Hepatocyte (in vitro differentiated cells): ENCODE data around the gene PDLIM7. TPM values are rescaled to one million over a fixed set of nuclear protein-coding genes. Genes with fewer than 3 reads are reported as not detected.

Experiments
- DNase-seq: peaks from one replicate; pipeline ENCODE4 v3.0.0-alpha.2; 2016; ENCODE audit warnings: low spot score
- H2AFZ ChIP-seq: fragments of 200-600 bp; sonication (generic); 2 replicates; pipeline ENCODE4 v1.6.0; 2016; ENCODE audit warnings: antibody characterized with exemption, mild to moderate bottlenecking
- H3K27ac ChIP-seq: fragments of 200-600 bp; sonication (generic); 2 replicates; pipeline ENCODE4 v1.5.1; 2016; ENCODE audit warnings: mild to moderate bottlenecking
- H3K27me3 ChIP-seq: fragments of 200-600 bp; sonication (generic); 2 replicates; pipeline ENCODE4 v1.6.1; 2016
- H3K36me3 ChIP-seq: fragments of 200-600 bp; sonication (generic); replicated peaks from 2 replicates; pipeline ENCODE4 v1.5.1; 2016; ENCODE audit warnings: low read depth; ENCODE audit not compliant: insufficient read depth
- H3K4me1 ChIP-seq: fragments of 200-600 bp; sonication (generic); 2 replicates; pipeline ENCODE4 v1.5.1; 2016; ENCODE audit warnings: mild to moderate bottlenecking, moderate library complexity; ENCODE audit not compliant: insufficient read depth
- H3K4me2 ChIP-seq: fragments of 200-600 bp; sonication (generic); 2 replicates; pipeline ENCODE4 v1.6.0; 2016
- H3K4me3 ChIP-seq: fragments of 200-600 bp; sonication (generic); 2 replicates; pipeline ENCODE4 v1.5.1; 2016; ENCODE audit warnings: mild to moderate bottlenecking
- H3K79me2 ChIP-seq: fragments of 200-600 bp; sonication (generic); 2 replicates; pipeline ENCODE4 v1.6.0; 2017; ENCODE audit warnings: mild to moderate bottlenecking
- H3K9me2 ChIP-seq: fragments of 200-600 bp; sonication (generic); replicated peaks from 2 replicates; pipeline ENCODE4 v1.6.0; 2017; ENCODE audit warnings: mild to moderate bottlenecking; ENCODE audit not compliant: insufficient read depth
- H3K9me3 ChIP-seq: fragments of 200-600 bp; sonication (generic); 2 replicates; pipeline ENCODE4 v1.5.1; 2016; ENCODE audit warnings: low read depth, mild to moderate bottlenecking
- H4K20me1 ChIP-seq: fragments of 200-600 bp; sonication (generic); 2 replicates; pipeline ENCODE4 v1.6.0; 2016; ENCODE audit warnings: mild to moderate bottlenecking; ENCODE audit not compliant: insufficient read depth, poor library complexity, severe bottlenecking
- CTCF ChIP-seq: fragments of 200-600 bp; sonication (generic); IDR thresholded peaks from 2 replicates; pipeline ENCODE4 v1.5.1; 2016; ENCODE audit warnings: antibody characterized with exemption, mild to moderate bottlenecking; ENCODE audit not compliant: poor library complexity
- EZH2 ChIP-seq: fragments of 200-600 bp; sonication (generic); IDR thresholded peaks from 2 replicates; pipeline ENCODE4 v1.6.1; 2016; ENCODE audit warnings: antibody characterized with exemption, mild to moderate bottlenecking, borderline replicate concordance
- EZH2phosphoT487 ChIP-seq: fragments of 200-600 bp; sonication (generic); IDR thresholded peaks from one replicate; pipeline ENCODE4 v1.6.1; 2018; ENCODE audit warnings: antibody characterized with exemption, mild to moderate bottlenecking, low read depth, moderate library complexity; ENCODE audit not compliant: unreplicated experiment, severe bottlenecking
- WGBS: methylation state at CpG from one replicate; pipeline ENCODE4 v1.1.6; 2016; ENCODE audit warnings: low lambda C conversion rate; ENCODE audit errors: missing lambda C conversion rate; 5-methylcytosine and 5-hydroxymethylcytosine counted together
- polyA plus RNA-seq: library from polyadenylated mRNA; unstranded; fragments of >200 nt; fragmentation: Nextera tagmentation; extraction: Ambion mirVana; gene quantifications from 2 replicates; pipeline ENCODE4 v1.2.1, GENCODE V29; 2016
- total RNA-seq: library from RNA; depleted of rRNA; stranded (reverse); fragments of >200 nt; gene quantifications from 2 replicates; pipeline ENCODE4 v1.2.3, GENCODE V29; 2014

Gene PDLIM7
- total and polyA plus RNA-seq, 2 experiments from 2014 or later = 57.1 to 143 TPM

- Histone ChIP-seq H3K27ac (peak overlapping the region; percentile 37), H4K20me1 (peaks cover 17% of the 10 kb centered on the region), H3K36me3 (no peaks in the 10 kb centered on the region), H3K9me2 (no peaks in the 10 kb centered on the region), H3K79me2 (no peaks in the 10 kb centered on the region), H3K9me3 (no peaks in the 10 kb centered on the region), H3K4me2 (peak overlapping the region; percentile 52), H3K27me3 (no peaks in the 10 kb centered on the region), H2AFZ (no peak overlapping the region), H3K4me3 (no peak overlapping the region), H3K4me1 (peaks cover 16% of the 10 kb centered on the region)
- 44% methylated on average over 12 of the region's 12 CpGs for WGBS
- DNase-seq = no peak
- TF ChIP-seq EZH2phosphoT487 (no peak), EZH2 (no peak), CTCF (no peak)
Observed at GRCh38 chr5:177456591-177456964, 40.8 kb downstream of the PDLIM7 start.

DNA sequence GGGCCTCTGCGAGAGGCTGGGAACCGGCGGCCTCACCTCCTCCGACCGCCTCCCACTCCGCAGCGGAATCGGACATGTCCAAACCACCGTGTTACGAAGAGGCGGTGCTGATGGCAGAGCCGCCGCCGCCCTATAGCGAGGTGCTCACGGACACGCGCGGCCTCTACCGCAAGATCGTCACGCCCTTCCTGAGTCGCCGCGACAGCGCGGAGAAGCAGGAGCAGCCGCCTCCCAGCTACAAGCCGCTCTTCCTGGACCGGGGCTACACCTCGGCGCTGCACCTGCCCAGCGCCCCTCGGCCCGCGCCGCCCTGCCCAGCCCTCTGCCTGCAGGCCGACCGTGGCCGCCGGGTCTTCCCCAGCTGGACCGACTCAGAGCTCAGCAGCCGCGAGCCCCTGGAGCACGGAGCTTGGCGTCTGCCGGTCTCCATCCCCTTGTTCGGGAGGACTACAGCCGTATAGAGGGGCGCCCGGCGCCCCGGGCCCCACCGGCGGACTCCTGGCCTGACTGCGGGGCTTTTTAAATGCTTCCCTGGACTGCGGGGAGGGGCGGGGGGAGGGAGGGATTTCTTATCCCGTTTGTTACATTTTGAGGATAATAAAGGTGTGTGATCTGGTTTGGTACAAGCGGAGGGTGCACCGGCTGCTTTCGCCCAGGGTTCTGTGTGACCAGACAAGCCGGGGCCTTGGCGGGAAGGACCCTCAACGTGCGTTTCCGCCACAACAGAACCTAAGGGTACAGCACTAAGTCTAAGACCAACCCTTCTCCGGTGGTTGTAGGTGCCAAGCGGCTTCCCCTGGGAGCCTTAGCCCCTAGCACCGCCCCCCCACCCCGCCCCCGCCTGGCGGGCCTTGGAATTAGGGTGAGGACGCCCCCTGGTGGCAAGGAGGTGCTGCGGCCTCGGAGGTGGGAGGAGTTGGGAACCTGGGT is 41.5 kb downstream of the PDLIM7 start:
- Histone ChIP-seq H3K27me3 (no peaks in the 10 kb centered on the region), H3K4me3 (peak overlapping the region; percentile 62), H3K79me2 (no peaks in the 10 kb centered on the region), H3K9me2 (no peaks in the 10 kb centered on the region), H3K36me3 (no peaks in the 10 kb centered on the region), H4K20me1 (peaks cover 17% of the 10 kb centered on the region), H3K9me3 (no peaks in the 10 kb centered on the region), H3K27ac (peak overlapping the region; percentile 95), H3K4me1 (peaks cover 16% of the 10 kb centered on the region), H3K4me2 (peak overlapping the region; percentile 97), H2AFZ (peak overlapping the region; percentile 82)
- DNase-seq = peak; percentile 97
- whole genome bisulfite sequencing = 3% methylated on average over 57 of the region's 76 CpGs
- TF ChIP-seq CTCF = peak; percentile 99
- TF ChIP-seq EZH2 = no peak

- H2AFZ ChIP-seq = peak overlapping the region; percentile 82
Observed at GRCh38 chr5:177455036-177455660, 42.3 kb downstream of the PDLIM7 start.

More at GRCh38 chr5:177455036-177455660, 42.3 kb downstream of the PDLIM7 start:
- Histone ChIP-seq H3K27me3 (no peaks in the 10 kb centered on the region), H3K4me1 (peaks cover 16% of the 10 kb centered on the region), H3K4me2 (peak overlapping the region; percentile 97), H3K27ac (peak overlapping the region; percentile 95), H3K79me2 (no peaks in the 10 kb centered on the region), H3K9me3 (no peaks in the 10 kb centered on the region), H4K20me1 (peaks cover 17% of the 10 kb centered on the region), H3K4me3 (peak overlapping the region; percentile 62), H3K36me3 (no peaks in the 10 kb centered on the region), H3K9me2 (no peaks in the 10 kb centered on the region)
- WGBS = 1% methylated on average over 50 of the region's 80 CpGs
- peak; percentile 65 for TF ChIP-seq CTCF
- no peak for TF ChIP-seq EZH2phosphoT487
- peak; percentile 94 for DNase-seq
